ENCODE results near the gene DNAH6.

DNA sequence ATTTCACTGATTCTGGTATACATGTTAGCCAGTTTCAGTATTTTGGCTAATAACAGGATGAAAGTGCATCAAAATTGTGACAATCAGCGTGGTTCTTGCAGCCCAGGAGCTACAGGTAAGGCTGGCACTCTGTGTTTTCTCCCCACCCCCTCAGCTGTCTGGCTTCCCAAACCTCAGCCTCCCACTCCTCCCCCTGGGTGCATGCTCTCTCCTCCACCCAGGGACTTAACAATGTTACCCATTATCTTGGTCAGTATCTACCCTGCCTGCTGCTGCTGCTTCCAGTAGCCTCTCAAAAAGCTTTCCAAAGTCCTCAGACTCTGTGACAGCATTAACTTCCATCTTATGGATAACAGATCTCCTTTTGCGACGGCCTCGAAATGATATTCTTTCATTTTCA, 323.6 kb downstream of the DNAH6 start:
- TF ChIP-seq, protein P1, sequence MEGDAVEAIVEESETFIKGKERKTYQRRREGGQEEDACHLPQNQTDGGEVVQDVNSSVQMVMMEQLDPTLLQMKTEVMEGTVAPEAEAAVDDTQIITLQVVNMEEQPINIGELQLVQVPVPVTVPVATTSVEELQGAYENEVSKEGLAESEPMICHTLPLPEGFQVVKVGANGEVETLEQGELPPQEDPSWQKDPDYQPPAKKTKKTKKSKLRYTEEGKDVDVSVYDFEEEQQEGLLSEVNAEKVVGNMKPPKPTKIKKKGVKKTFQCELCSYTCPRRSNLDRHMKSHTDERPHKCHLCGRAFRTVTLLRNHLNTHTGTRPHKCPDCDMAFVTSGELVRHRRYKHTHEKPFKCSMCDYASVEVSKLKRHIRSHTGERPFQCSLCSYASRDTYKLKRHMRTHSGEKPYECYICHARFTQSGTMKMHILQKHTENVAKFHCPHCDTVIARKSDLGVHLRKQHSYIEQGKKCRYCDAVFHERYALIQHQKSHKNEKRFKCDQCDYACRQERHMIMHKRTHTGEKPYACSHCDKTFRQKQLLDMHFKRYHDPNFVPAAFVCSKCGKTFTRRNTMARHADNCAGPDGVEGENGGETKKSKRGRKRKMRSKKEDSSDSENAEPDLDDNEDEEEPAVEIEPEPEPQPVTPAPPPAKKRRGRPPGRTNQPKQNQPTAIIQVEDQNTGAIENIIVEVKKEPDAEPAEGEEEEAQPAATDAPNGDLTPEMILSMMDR (IDR thresholded peaks at IDR 0.05) = no peak
- TF ChIP-seq EZH2 (IDR thresholded peaks at IDR 0.05) = no peak
- no peak for TF ChIP-seq EZH2phosphoT487 (IDR thresholded peaks at IDR 0.05)

All from neural progenitor cell (in vitro differentiated cells).